Activated T-cell treated with anti-CD3 and anti-CD28 coated beads, Interleukin-2, amount 50 U/mL, for 1 hour (primary cell): ENCODE data around the gene EHHADH.

Experiments
- DNase-seq: peaks from one replicate; pipeline ENCODE4 v3.0.0-alpha.2; 2020

Gene EHHADH

DNA sequence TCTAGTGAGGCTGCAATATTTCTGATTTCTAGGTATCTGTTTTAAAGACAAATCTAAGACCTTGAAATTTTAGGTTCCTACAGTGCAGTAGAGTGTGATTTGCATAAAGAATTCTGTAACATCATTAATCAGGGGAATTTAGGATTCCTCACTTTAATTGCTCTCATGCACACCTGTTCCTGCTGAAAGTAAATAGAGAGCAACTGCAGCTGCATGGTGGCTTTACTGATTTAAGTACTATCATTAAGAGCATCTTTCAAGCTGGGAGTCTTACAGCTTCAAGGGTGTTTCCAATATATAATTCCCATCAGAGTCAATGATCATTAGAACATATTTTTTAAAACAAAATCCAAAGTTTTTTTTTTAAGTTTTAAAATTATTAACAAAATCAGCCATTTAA is 65.0 kb downstream of the EHHADH start:
- DNase-seq, result no peak

DNA sequence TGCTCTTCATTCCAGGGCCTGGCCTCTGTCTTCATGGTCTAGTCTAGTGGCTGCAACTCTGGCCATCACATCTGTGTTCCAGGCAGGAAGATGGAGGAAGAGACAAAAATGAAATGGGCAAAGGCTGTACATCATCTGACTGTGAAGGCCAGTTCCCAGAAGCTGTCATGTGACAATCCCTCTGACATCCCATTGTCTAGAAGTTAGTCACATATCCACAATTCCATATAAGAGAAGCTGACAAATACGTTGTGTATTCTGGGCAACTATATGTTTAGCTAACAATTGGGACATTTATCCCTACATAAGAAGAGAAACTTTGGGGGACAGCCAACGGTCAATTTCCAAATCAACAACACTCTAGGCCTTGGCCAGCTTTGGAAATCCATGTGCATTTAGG is 66.5 kb downstream of the EHHADH start:
- no peak for DNase-seq

DNA sequence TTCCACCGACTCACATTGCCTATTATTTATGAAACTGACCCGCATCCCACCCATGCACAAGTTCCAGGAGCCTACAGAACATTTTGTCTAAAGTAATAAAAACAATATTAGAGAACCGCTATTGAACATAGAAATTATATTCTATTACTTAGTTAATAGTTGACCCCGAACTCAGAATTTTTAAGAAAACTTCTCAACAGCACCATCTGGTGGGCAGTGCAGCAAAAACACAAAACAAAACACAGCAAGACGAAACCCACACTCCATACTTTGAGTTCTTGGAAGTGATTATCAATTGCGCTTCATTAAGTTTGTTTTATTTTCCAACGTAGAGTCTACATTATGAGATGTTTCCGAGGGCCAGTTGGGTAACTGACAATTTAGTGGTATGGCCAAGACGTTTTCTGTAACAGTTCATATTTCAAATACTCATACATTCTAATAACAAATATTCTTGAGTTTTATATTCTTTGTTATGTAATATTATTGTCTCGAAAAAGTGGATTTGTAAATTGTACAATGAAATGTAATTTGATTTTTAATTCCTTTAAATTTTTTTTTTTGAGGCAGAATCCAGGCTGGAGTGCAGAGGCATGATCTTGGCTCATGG is 77.0 kb downstream of the EHHADH start:
- no peak for DNase-seq

DNA sequence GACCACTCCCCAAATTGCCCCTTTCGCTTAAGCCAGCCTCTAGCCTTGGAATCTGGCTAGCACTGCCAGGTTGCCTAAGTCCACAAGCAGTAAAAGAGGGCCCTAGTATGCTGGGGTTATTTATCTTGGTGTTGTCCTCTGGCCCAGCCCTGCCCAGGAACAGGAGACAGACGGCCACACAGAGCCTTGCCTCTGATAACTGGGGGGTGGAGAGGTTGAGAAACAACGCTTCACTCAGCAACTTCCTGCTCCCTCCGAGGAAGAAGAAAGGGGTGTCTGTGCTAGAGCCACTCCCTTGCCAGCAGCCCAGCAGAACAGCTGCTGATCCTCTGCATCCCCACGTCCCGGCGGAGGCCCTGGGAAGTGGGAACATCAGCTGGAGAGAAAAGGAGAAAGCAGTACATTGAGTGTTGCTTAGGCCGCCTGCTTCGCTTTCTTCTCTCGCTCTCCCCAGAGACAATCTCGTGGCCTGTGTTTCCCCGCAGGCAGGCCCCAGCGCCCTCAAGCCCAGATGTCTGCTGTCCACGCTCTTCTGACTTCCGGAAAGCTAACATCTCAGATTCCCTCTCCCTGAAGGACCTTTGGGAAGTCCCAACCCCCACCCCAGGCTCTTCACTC is 78.4 kb downstream of the EHHADH start:
- DNase-seq, result no peak

DNA sequence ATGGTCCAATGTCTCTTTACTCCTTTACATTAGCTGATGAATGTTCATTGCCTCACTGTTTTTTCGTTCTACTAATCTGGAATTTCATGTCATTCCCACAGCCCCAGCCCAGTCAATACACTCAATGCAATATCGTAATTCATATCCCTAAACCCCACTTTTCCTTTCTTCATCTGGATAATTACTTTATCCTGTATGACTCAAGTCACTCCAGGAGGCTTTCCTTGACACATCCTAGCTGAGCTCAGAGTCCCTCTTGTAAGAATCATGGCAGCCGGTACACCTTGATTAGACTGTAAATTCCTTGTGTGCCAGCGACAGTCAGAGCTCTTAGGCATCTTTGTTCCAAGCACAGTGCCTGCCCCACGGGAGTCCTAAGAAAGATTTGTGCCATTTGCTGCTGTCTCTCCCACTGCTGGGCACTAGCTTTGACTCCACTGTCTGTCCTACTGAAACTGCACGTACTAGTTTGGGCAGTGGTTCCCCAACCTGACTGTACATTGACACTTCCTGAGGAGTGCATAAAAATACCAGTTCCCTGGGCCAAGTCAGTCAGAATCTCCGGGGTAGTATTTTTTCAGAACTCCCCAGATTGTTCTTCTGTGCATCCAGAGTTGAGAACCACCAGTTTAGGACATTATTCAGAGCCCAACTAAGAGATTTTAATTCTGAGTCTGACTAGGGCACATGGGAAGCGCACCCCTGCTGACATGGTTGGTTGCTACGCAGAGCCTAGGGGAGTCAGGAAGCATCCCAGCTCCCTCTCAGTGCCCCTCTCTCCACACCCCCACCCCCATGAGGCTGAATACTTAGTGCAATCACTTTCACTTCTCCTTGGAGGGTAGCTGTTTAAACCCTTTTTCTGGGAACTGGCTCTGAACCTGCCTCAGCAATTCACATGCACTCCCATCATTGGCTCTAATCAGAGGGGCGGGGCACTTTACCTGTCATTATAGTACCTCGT is 81.5 kb downstream of the EHHADH start:
- no peak for DNase-seq

DNA sequence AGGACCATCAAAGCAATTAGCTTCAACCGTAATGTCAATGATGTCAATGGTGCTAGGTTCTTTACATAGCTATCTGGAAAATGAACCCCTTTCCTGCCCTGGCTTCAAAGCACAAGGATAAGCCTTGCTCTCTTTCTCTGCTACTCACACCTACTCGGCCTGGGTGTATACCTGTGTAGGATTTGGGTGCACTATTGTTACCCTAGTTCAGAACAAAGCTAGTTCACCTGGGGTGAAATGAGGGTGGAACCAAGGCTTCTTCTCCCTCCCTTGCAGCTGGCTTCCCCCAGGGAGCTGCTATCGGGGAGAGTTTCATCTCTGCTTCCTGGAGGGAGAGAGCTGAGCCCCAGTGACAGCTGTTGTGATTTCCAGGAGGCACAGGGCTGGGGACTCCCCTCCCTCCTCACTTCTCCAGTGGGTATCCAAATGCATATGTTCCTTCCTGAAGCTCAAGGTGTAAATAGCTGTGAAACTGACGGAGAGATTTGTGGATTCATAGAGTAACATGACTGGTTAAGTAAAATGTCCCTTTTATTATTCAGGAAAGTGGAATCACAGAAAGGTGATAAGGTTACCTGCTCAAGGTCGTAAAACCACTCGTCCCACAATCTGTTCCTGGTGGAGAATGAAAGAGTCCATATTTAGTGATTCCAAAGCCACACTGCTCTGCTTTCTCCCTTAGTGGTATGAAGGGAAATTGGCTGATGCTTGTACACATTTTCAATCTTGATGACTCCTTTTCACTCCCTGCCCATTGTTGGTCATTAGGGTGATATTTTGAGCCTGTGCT is 89.2 kb downstream of the EHHADH start:
- no peak for DNase-seq

DNA sequence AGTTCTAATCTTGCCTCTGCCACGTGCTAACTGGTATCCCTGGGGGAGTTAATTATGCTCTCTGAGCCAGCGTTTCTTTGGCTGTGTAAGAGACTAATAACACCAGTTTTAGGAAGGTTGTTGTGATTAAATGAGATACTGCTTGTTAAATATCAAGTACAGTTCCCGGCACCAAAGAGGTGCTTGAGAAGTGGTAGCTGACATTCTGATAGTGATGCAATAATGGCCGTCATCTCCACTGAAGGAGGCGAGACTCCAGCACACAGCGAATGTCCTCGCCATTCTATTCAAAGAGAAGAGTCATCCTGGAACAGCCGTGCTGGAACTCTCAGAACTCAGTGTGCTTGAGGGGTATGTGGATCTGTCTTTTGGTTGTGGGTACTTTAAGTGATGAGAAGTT is 91.2 kb downstream of the EHHADH start:
- DNase-seq, result no peak

DNA sequence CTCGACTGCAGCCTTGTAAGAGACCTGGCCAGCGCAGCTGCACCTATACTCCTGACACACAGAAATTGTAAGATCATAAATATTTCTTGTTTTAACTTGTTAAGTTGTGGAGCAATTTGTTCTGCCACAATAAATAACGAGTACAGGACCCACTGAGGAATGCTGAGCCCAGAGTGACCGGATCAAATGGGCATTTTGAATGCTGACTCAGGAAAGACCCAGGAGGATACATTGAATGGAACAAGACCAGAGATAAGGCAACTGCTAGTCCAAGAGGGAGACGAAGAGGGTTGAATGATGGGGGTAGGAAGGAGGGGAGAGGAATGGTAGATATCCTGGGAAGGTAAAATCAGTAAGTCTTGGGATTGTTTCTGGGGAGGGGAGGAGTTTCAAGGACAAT is 92.1 kb downstream of the EHHADH start:
- DNase-seq, result no peak

DNA sequence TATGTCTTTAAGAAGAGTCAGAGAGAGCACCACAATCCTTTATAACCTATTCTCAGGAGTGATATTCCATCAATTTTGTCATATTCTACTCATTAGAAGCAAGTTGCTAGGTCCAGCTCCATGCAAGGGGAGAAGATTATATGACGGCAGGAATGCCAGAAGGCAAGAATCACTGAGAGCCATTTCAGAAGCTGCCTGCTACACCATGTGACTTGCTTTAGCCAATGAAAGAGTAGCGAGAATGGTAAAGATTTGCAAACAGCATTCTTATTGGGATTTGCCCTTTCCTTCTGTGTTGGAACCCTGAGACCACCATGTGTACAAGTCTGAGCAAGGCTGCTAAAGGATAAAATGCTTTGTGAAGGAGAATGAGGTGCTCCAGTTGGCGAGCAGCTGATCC is 96.5 kb downstream of the EHHADH start:
- DNase-seq, result no peak

DNA sequence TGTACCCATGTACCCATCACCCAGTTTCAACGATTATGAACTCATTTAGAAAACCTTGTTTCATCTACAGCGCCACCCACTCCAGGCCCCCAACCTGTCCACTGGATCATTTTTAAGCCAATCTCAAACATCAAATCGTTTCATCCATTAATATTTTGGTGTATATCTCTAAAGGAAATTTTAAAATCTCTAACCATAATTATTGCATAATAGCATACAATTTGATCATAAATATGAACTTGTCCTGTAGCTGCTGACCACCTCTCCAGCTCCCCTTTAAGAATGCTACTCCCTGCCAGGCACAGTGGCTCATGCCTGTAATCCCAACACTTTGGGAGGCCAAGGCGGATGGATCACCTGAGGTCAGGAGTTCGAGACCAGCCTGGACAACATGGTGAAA is 98.2 kb downstream of the EHHADH start:
- no peak for DNase-seq

DNA sequence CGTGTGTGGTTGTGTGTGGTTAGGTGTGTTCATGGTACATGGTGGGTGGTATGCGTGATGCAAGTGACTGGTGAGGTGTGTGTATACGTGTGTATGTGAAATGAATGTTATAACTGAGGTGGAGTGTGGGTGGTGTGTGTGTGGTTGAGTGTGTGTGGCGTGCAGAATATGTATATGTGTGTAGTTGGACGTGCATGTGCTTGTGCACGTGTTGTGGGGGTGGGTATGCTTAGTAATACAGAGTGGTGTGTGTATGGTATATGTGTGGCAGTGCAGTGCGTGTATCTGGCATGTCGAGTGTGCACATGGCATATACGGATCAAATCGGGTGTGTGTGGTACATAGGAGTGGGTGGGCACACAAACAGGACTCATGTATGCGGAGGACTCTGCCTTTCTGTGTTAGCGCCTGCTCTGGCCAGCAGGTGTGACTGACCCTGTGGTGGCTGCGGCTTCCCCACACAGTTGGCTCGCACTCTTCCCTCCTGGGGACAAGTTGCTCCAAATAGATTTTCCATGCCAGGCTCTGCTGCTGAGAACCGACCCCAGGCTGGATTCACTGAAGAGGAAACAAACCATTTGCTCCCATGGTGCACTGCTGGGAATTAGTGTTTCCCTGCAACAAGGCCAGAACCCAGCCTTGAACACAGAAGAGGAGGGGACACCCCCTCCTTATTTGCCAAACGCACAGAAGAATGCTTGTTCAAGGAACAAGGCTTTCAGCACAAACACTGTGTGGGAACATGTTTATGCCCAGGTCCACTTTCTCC is 99.8 kb downstream of the EHHADH start:
- no peak for DNase-seq

DNA sequence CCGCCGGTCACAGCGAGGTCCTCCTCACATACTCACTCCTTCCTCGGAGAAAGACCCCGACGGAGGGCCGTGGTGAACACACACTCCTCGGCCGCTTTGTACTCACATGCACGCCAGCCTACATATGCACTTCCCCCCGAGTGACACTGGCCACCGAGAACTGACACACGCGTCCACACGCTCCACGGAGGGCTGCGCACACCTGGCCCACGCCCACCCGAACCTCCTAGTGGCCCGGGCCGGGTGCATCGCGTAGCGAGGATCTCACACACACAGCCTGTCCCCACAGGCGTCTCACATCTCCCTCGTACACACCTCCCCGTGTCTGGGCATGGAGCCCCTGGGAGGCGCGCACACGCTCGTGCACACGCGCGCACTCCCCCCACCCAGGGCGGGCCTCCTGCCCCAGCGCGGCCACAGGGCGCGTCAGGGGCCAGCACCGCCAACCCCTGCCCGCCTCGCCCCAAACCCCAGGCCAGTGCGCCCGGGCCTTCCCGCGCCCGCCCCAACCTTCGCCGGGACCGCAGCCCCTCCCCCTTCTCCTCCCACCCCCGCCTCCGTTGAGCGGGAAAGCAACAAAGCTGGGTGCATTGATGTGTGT is 100.6 kb downstream of the EHHADH start:
- DNase-seq, result no peak

DNA sequence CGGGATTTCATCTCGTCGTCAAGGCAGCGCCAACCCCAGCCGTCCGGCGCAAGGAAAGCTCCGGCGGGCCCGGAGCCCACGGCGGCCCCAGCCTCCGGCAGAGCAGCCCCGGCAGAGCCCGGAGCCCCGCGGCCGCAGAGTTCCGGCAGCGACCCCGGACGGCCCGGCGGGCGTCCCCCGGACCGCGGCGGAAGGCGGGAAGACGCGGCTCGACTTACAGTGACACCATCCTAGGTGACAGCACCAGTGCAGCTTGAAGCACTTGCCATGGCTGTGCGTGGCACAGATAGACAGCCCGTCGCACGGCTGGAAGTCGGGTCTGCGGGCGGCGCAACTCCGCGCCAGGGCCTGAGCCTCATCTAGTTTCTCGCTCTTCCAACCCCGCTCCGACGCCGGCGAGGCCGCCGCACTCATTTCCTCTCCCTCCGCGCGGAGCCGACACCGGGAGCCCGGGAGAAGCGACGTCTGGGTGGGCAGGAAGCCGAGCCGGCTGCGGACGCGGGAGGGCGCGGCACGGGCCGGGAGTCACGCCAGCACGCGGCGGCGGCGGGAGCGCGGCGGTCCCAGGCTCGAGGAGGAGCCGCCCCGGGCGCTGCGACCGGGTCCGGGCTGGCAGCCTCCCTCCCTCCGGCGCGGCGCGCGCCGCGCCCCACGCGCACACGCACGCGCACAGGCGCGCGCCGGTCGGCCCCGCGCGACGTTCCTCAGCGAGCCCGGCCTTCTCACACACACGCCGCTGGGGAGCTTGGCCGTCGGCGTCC is 101.3 kb downstream of the EHHADH start, which contains the start of gene C3orf70:
C3orf70 (minus strand) TSS at position 651 of the 761 bp plus-strand sequence; CDS start at position 414, 237 bp downstream.
- DNase-seq, result peak; percentile 20

DNA sequence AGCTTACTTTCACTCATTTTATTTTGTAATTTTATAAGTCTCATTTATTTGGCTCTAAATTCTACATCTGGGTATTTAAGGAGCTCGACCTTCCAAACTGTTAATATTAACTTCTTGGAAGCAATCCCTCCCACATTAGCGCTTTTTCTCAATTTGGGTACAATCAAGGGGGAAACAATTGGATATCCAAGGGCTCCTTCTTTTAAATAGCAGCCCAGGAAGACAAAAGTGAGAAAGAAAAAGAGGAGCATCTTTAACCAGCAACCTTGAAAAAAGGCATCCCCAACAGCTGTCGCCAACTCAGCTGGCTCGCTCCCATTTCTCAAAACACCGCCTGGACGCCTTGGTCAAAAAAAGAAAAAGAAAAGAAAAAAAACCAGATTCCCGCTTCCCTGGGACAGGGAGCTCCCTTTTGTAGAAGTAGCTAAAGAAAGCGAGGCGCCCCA is 101.9 kb downstream of the EHHADH start:
- no peak for DNase-seq

DNA sequence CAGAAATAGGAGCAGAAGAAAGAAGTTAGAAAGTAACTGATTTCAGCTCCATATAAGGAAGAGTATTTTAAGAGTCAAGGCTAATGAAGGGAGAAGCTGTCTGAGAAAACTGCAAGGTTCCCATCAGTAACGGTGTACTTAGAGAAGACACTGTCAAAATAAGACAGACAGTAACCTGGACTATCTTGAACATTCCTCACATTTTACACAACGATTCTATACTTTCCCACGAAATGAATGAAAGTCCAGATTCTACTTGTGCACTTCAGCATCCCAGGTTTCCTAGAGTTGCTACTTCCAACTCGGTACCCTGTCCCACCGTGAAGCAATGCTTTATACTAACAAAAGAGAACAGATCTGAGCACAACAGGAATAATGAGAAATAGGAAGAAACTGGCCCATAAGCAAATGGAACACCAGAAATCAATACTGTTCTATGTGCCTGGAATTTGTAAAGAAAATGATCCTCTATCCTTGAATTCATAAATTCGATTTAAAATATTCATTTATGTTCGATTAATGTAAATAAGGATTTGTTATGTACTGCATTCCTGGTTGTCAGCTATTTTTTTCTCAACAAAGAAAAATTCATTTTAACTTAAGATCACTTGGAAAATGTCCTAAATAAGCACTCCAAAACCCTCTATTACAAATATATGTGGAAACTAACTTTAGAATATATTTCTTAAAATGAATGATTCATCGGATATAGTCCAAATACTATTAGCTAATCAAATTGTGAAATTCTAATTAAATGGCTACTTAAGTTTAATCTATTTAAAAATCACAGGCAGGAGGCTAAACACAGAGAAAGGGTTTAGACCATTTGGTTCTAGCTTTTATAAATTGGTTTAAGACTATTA is 102.5 kb downstream of the EHHADH start:
- DNase-seq, result no peak

DNA sequence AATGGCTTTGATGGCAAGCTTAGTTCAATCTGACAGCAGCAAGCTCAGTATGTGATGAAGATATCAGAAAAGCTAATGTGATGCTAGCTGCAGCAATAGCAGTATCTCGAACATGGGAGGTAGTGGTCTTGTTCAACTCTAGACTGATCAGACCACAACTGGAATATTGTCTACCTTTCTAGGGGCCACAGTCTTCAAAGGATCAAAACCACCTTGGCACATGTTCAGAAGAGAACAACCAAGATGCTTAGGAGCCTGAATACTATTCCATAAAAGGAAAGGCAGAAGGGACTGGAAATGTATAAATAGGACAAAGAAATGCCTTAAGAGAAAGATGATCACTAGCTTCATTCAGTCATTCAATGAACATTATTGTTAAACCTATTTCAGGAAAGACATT is 103.3 kb downstream of the EHHADH start:
- no peak for DNase-seq

DNA sequence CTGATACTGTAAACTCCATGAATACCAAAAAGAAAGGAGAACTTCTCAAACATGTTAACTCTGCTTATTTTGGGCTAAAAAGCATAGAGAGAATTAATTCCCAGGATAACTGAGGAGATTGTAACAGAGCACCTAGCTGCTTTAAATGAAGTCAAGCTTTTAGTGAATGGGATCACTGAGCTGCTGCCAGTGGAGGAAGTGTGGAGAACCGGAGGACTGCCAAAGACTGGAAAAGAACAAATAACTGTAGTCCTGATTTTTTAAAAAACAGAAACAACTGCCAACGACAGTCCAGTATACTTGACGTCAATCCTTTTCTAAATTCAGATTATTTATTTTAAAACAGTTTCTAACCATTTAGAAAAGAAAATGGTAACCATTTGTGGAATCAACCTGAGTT is 104.3 kb downstream of the EHHADH start:
- DNase-seq, result no peak

DNA sequence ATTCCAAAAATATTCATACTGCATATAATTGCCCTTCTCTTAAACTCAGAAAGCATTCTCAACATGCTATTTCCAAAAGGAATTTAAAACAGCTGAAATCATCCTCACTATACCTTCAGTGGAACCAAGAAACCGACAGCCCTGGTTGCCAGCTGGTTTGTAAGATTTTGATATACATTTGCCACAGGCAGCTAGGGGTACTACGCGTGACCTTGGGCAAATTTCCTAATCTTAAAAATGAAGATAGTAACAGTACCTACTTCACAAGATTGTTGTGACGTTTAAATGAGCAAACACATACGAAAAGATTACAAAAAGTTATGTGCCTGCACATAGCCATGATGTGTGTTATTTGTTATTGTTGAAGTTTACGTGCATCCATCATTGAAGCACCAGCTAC is 108.3 kb downstream of the EHHADH start:
- no peak for DNase-seq

DNA sequence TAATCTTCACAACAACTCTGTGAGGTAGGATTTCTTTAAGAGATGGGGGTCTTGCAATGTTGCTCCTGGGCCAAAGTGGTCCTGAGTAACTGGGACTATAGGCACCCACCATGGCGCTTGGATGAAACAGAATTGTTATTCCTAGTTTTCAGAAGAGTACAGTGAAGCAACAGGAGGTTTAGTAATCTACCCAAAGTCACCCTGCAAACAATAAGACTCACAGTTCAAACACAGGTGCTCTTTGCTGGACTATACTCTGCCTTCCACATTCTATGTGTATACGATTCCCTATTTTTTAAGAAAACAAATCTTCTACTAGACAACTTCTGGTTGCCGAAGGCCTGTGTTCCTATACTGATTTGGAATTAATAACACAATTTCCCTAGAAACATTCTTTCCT is 109.1 kb downstream of the EHHADH start:
- DNase-seq, result no peak
